ENCODE measurements around the gene MB21D2.

MB21D2 gene

GRCh38 chr3:192923731-192924130 is 6.1 kb upstream of the MB21D2 start:
- no peak overlapping the region for H3K4me2 ChIP-seq (ENCODE audit: low read depth, low read length, poor library complexity, severe bottlenecking)
- no peaks in the 10 kb centered on the region for H3F3A ChIP-seq (ENCODE audit: insufficient read depth)
- H3K9me3 ChIP-seq (ENCODE audit: insufficient read depth, low read length): no peaks in the 10 kb centered on the region
- TF ChIP-seq, protein P1, sequence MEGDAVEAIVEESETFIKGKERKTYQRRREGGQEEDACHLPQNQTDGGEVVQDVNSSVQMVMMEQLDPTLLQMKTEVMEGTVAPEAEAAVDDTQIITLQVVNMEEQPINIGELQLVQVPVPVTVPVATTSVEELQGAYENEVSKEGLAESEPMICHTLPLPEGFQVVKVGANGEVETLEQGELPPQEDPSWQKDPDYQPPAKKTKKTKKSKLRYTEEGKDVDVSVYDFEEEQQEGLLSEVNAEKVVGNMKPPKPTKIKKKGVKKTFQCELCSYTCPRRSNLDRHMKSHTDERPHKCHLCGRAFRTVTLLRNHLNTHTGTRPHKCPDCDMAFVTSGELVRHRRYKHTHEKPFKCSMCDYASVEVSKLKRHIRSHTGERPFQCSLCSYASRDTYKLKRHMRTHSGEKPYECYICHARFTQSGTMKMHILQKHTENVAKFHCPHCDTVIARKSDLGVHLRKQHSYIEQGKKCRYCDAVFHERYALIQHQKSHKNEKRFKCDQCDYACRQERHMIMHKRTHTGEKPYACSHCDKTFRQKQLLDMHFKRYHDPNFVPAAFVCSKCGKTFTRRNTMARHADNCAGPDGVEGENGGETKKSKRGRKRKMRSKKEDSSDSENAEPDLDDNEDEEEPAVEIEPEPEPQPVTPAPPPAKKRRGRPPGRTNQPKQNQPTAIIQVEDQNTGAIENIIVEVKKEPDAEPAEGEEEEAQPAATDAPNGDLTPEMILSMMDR (IDR thresholded peaks at IDR 0.05; ENCODE audit: insufficient read depth, low read length, poor library complexity, severe bottlenecking): no peak
- no peak for TF ChIP-seq EZH2phosphoT487 (conservative IDR thresholded peaks at IDR 0.05; ENCODE audit: low read length)
- no peaks in the 10 kb centered on the region for H3K27me3 ChIP-seq (ENCODE audit: low read length)
- no peak overlapping the region for H3K27ac ChIP-seq (ENCODE audit: low read depth, low read length)
- H3K79me2 ChIP-seq (ENCODE audit: insufficient read depth, low read length): no peaks in the 10 kb centered on the region
- no peaks in the 10 kb centered on the region for H3K9me2 ChIP-seq (replicated peaks; ENCODE audit: insufficient read depth, low read length)
- H4K20me1 ChIP-seq (ENCODE audit: low read depth, low read length): no peaks in the 10 kb centered on the region
- H3K4me3 ChIP-seq (ENCODE audit: insufficient read depth, low read length, poor library complexity, severe bottlenecking): no peak overlapping the region
- H3K36me3 ChIP-seq (ENCODE audit: low read length): no peaks in the 10 kb centered on the region
- no peak overlapping the region for H2AFZ ChIP-seq (ENCODE audit: low read depth, low read length, severe bottlenecking)
- H3K9ac ChIP-seq (ENCODE audit: low read length): no peak overlapping the region

DNA sequence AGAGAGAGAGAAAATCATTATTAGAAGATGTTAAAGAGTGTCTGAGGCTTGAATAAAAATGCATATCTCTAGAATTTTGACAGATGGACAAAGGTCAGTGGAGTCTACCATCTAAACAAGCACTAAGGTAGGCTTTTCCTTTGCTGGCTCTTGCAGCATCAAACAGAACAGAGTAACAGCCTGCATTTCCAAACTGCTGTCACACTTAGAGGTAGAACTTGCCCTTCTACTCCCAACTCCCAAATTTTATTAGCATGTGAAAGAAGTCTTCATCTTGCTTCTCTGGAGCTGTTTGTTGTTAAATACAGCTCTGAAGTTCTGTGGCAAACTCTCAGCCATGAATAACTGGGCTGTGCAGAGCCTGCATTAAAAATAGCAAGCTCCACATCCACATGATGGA is 4.1 kb upstream of the MB21D2 start:
- Histone ChIP-seq H3K27ac (ENCODE audit: low read depth, low read length) (no peak overlapping the region), H2AFZ (ENCODE audit: low read depth, low read length, severe bottlenecking) (no peak overlapping the region), H3K9ac (ENCODE audit: low read length) (no peak overlapping the region), H3K9me2 (replicated peaks; ENCODE audit: insufficient read depth, low read length) (no peaks in the 10 kb centered on the region), H3K4me2 (ENCODE audit: low read depth, low read length, poor library complexity, severe bottlenecking) (no peak overlapping the region), H3K36me3 (ENCODE audit: low read length) (no peaks in the 10 kb centered on the region), H3K79me2 (ENCODE audit: insufficient read depth, low read length) (no peaks in the 10 kb centered on the region), H4K20me1 (ENCODE audit: low read depth, low read length) (no peaks in the 10 kb centered on the region), H3K4me3 (ENCODE audit: insufficient read depth, low read length, poor library complexity, severe bottlenecking) (no peak overlapping the region), H3K27me3 (ENCODE audit: low read length) (no peaks in the 10 kb centered on the region), H3K9me3 (ENCODE audit: insufficient read depth, low read length) (no peaks in the 10 kb centered on the region), H3F3A (ENCODE audit: insufficient read depth) (no peaks in the 10 kb centered on the region)
- no peak for TF ChIP-seq EZH2phosphoT487 (conservative IDR thresholded peaks at IDR 0.05; ENCODE audit: low read length)
- TF ChIP-seq, protein P1 (IDR thresholded peaks at IDR 0.05; ENCODE audit: insufficient read depth, low read length, poor library complexity, severe bottlenecking): no peak

GRCh38 chr3:192920411-192920810 is 2.8 kb upstream of the MB21D2 start:
- H2AFZ ChIP-seq (ENCODE audit: low read depth, low read length, severe bottlenecking): no peak overlapping the region
- no peaks in the 10 kb centered on the region for H3K79me2 ChIP-seq (ENCODE audit: insufficient read depth, low read length)
- H4K20me1 ChIP-seq (ENCODE audit: low read depth, low read length): no peaks in the 10 kb centered on the region
- no peaks in the 10 kb centered on the region for H3F3A ChIP-seq (ENCODE audit: insufficient read depth)
- H3K4me2 ChIP-seq (ENCODE audit: low read depth, low read length, poor library complexity, severe bottlenecking): no peak overlapping the region
- H3K36me3 ChIP-seq (ENCODE audit: low read length): no peaks in the 10 kb centered on the region
- H3K27me3 ChIP-seq (ENCODE audit: low read length): no peaks in the 10 kb centered on the region
- no peaks in the 10 kb centered on the region for H3K9me2 ChIP-seq (replicated peaks; ENCODE audit: insufficient read depth, low read length)
- H3K4me3 ChIP-seq (ENCODE audit: insufficient read depth, low read length, poor library complexity, severe bottlenecking): no peak overlapping the region
- no peak overlapping the region for H3K9ac ChIP-seq (ENCODE audit: low read length)
- no peaks in the 10 kb centered on the region for H3K9me3 ChIP-seq (ENCODE audit: insufficient read depth, low read length)
- TF ChIP-seq, protein P1 (IDR thresholded peaks at IDR 0.05; ENCODE audit: insufficient read depth, low read length, poor library complexity, severe bottlenecking): no peak
- TF ChIP-seq EZH2phosphoT487 (conservative IDR thresholded peaks at IDR 0.05; ENCODE audit: low read length): no peak
- H3K27ac ChIP-seq (ENCODE audit: low read depth, low read length): no peak overlapping the region

Measured in SU-DHL-6 (cell line).